HFF-Myc (cell line): ENCODE data around the gene ADAMTSL4.

Experiments used
- DNase-seq: peaks from one replicate; pipeline ENCODE4 v3.0.0-alpha.2; 2011; ENCODE audit warnings: low read depth; ENCODE audit errors: extremely low read depth
- H3K4me3 ChIP-seq: replicated peaks from 2 replicates; pipeline ENCODE4 v1.5.1; 2011; ENCODE audit warnings: low read depth, mild to moderate bottlenecking, control low read depth, low read length
- TF ChIP-seq, protein P1 (sequence below): IDR thresholded peaks from 2 replicates; pipeline ENCODE4 v1.5.1; 2012; ENCODE audit warnings: mild to moderate bottlenecking, low read depth, low read length, control low read depth; ENCODE audit errors: missing control alignments

Gene ADAMTSL4

DNA sequence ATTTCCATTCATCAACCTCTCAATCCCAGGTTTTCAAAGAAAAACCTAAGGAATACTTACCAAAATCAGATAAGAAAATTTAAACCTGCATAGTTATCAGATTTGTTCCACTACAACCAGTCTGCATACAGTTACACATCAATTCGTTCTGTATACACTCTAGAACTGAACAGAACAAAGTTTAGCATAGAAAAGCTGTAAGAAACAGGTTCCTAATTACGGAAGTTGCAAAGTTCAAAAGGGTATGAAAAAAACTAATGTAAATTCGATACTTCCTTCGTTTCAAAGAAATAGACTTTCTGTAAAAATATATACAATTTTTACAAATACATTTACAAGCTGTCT, 27.1 kb downstream of the ADAMTSL4 start:
- DNase-seq: no peak
- peak overlapping the region; percentile 62 for H3K4me3 ChIP-seq
- TF ChIP-seq, protein P1, sequence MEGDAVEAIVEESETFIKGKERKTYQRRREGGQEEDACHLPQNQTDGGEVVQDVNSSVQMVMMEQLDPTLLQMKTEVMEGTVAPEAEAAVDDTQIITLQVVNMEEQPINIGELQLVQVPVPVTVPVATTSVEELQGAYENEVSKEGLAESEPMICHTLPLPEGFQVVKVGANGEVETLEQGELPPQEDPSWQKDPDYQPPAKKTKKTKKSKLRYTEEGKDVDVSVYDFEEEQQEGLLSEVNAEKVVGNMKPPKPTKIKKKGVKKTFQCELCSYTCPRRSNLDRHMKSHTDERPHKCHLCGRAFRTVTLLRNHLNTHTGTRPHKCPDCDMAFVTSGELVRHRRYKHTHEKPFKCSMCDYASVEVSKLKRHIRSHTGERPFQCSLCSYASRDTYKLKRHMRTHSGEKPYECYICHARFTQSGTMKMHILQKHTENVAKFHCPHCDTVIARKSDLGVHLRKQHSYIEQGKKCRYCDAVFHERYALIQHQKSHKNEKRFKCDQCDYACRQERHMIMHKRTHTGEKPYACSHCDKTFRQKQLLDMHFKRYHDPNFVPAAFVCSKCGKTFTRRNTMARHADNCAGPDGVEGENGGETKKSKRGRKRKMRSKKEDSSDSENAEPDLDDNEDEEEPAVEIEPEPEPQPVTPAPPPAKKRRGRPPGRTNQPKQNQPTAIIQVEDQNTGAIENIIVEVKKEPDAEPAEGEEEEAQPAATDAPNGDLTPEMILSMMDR: no peak

DNA sequence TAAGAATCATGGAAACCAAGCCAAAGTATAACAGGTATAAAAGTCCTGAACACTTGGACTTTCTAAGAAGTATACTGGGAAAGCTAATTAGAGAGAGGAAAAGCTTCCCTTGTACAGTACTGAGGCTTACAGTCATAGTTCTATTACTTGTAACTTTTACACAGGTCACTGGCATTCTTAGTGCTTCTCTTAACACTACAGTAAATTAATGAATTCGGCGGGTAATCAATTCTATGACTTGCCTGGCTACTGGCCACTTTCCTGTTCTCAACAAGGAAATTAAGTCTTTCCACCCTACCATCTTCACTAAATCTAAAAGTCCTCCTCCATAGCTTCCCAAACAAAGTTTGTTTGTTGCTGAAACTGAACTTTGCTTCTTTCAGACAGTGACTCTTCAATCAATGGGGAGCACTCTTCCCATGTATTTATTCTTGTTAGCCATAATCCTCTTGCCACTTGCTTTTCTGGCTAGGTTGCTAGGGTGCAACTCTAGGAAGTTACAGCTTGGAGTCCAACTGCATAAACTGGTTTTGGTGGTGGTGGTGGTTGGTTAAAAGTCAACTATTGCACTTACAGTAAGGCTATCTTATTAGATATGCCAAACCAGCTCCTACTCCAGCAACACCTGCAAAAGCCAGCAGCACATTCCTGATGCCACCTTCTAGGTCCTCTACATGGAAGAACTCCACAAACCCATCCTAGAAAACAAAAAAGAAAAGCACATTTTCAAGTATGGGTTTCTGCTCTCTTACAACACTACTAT, 27.8 kb downstream of the ADAMTSL4 start:
- TF ChIP-seq, protein P1: no peak
- no peak for DNase-seq
- H3K4me3 ChIP-seq: peak overlapping the region; percentile 62

DNA sequence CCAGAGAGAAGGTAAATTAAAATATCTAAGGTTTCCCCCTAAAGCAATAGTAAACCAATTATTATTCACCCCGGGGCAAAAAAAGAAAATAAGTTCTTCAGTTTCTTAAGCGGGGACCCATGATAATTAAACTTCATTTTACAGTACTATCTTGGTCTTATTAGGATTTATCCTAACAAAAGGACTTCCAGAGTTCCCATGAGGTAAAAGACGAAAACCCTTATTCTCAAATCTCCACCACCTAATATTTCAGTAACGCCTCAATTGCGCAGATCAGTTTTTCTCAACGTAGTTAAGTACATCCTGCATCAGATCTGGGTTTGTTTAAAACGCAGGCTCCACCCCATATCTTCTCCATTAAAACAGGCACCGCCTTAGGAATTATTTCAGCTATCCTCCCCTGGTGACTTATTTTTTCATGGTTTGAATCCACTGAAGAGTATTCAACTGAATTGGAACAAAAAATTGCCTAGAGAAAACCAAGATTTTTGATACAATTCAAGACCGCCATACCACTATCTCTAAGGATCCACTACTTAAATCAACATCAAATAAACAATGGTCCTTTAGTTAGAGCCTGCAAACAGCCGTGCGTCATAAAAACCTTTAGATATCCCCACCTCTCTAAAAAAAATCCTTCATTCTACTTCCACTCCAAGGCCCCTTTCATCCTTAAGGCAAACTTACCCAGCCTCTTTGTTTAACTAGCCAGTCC, 28.5 kb downstream of the ADAMTSL4 start:
- TF ChIP-seq, protein P1: no peak
- DNase-seq: no peak
- peak overlapping the region; percentile 62 for H3K4me3 ChIP-seq

DNA sequence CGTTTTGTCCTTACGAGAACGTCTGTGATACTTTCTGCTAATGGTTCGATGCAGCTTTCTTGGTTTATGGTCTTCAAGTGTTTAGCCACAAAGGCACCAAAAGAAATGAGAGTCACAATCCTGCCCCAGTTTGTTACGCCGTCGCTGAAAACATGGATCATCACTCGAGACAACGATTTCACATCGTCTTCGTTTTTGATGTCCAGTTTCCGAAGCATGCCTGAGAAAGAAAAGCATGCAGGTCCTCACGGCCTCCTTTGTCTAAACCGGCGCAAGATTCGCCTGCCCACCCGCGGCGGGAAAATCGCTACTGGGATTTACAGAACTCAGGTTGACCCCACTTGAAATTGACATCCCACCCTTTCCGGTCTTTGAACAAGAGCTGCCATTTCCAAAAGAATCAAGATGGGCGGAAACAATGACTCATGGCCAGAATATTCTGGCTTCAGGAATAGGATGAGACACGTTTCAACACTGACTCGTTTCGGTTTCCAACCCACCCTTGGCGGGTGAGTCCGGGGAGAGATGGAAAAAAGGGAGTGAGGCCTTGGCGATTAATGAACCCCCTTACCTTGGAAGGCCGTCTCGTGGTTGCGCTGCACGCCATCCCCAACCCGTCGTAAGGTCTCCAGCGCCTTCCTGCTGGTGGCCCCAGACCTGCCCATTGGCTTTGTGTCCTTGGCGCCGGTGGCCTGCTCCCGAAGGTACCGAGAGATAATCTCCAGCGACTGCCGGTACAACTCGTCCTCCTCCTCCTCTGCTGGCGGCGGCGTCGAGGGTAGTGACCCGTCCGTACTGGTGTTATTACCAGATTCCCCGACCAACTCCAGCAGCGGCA, 29.3 kb downstream of the ADAMTSL4 start:
- TF ChIP-seq, protein P1: no peak
- DNase-seq: peak; percentile 78

DNA sequence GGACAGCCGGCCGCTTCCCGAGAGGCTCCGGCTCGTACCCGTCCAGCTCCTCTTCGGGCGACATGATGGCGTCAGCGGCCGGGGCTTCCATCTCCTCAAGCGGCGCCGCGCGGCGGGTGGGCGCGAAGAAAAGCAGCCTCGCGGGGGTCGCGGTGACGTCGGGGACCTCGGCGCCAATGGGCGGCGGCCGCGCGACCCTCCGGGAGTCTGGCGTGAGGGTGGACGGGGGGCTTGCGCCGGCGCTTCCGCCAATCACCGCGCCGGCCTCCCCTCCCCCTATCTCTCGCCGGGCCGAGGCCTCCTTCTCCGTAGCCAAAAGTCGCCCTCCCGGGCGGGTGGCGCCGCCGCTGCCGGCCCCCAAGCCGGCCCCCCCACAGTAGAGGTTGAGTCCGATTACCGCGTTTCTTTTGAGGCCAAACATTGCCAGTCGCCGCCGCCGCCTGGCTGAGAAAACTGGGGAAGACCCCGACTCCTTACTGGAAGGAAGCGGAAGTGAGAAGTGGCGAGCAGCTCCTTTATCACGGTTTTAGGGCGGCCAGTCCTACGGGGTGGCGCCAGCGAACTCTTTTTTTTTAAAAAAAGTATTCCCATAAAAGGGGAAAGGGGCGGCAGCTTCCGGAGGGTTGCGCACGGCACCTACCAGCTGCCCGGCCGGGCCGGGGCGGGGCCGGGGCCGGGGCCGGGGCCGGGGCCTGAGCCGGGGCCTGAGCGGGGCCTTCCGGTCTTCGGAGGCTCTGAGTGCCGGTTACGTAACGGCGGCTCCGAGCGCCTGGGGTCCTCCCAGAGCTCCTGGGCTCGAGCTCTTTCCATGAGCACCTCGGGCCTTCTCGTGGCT, 30.1 kb downstream of the ADAMTSL4 start, which contains the start of gene MCL1:
Gene MCL1 (minus strand): TSS at position 501 of the 835 bp plus-strand sequence. CDS start 80 bp downstream, at position 421.
- DNase-seq: peak; percentile 84
- H3K4me3 ChIP-seq: peak within 1 kb of the TSS; percentile 62
- TF ChIP-seq, protein P1: no peak

More for the DNA sequence above, 29.3 kb downstream of the ADAMTSL4 start:
- peak overlapping the region; percentile 62 for H3K4me3 ChIP-seq
